MM.1S (cell line): Measurements from ENCODE around the gene WBP1L.

Experiments
- DNase-seq: peaks from one replicate; pipeline ENCODE4 v3.0.0-alpha.2; 2015
- H2AFZ ChIP-seq: fragments of 300-600 bp; sonication (generic); 2 replicates; pipeline ENCODE4 v1.6.0; 2016; ENCODE audit warnings: antibody characterized with exemption, low read length
- H3F3A ChIP-seq: fragments of 300-600 bp; sonication (generic); 2 replicates; pipeline ENCODE4 v1.6.1; 2016; ENCODE audit warnings: mild to moderate bottlenecking, antibody characterized with exemption, low read length, moderate library complexity, mixed read lengths; ENCODE audit not compliant: insufficient read depth
- H3K27ac ChIP-seq: fragments of 300-600 bp; sonication (generic); 2 replicates; pipeline ENCODE4 v1.5.1; 2016; ENCODE audit warnings: mild to moderate bottlenecking, low read length
- H3K27me3 ChIP-seq: fragments of 300-600 bp; sonication (generic); replicated peaks from 2 replicates; pipeline ENCODE4 v1.6.0; 2016; ENCODE audit warnings: low read length; ENCODE audit not compliant: insufficient read depth
- H3K36me3 ChIP-seq: fragments of 300-600 bp; sonication (generic); replicated peaks from 2 replicates; pipeline ENCODE4 v1.6.1; 2016; ENCODE audit warnings: mild to moderate bottlenecking, low read length, mixed read lengths; ENCODE audit not compliant: insufficient read depth
- H3K4me1 ChIP-seq: fragments of 300-600 bp; sonication (generic); 2 replicates; pipeline ENCODE4 v1.6.1; 2016; ENCODE audit warnings: low read length, mixed read lengths
- H3K4me2 ChIP-seq: fragments of 300-600 bp; sonication (generic); 2 replicates; pipeline ENCODE4 v1.6.0; 2016; ENCODE audit warnings: low read depth, low read length
- H3K4me3 ChIP-seq: fragments of 300-600 bp; sonication (generic); 2 replicates; pipeline ENCODE4 v1.5.1; 2016; ENCODE audit warnings: low read length, mixed read lengths
- H3K79me2 ChIP-seq: fragments of 300-600 bp; sonication (generic); 2 replicates; pipeline ENCODE4 v1.6.1; 2016; ENCODE audit warnings: mixed run types, low read length, mixed read lengths
- H3K9ac ChIP-seq: fragments of 300-600 bp; sonication (generic); 2 replicates; pipeline ENCODE4 v1.6.1; 2016; ENCODE audit warnings: low read length, mixed read lengths
- H3K9me2 ChIP-seq: fragments of 300-600 bp; sonication (generic); replicated peaks from 2 replicates; pipeline ENCODE4 v1.6.1; 2016; ENCODE audit warnings: mild to moderate bottlenecking, low read length, mixed read lengths; ENCODE audit not compliant: insufficient read depth
- H3K9me3 ChIP-seq: fragments of 300-600 bp; sonication (generic); replicated peaks from 2 replicates; pipeline ENCODE4 v1.6.1; 2016; ENCODE audit warnings: mild to moderate bottlenecking, low read length, mixed read lengths; ENCODE audit not compliant: insufficient read depth
- H4K20me1 ChIP-seq: fragments of 300-600 bp; sonication (generic); 2 replicates; pipeline ENCODE4 v1.6.1; 2016; ENCODE audit warnings: mild to moderate bottlenecking, low read length, moderate library complexity, mixed read lengths; ENCODE audit not compliant: insufficient read depth
- CTCF ChIP-seq: fragments of 300-600 bp; sonication (generic); IDR thresholded peaks from 2 replicates; pipeline ENCODE4 v1.5.1; 2016; ENCODE audit warnings: antibody characterized with exemption, low read length, mixed read lengths
- EZH2 ChIP-seq: fragments of 300-600 bp; sonication (generic); optimal IDR thresholded peaks from 2 replicates; pipeline ENCODE3; 2017; ENCODE audit warnings: low read depth, mild to moderate bottlenecking, antibody characterized with exemption, low read length, mixed read lengths
- EZH2phosphoT487 ChIP-seq: fragments of 300-600 bp; sonication (generic); IDR thresholded peaks from 2 replicates; pipeline ENCODE4 v1.6.1; 2018; ENCODE audit warnings: antibody characterized with exemption, low read length

Gene WBP1L

GRCh38 chr10:102831322-102832071 is 87.7 kb downstream of the WBP1L start:
- no peaks in the 10 kb centered on the region for H3K4me1 ChIP-seq
- H3K4me2 ChIP-seq, result no peak overlapping the region
- H3K4me3 ChIP-seq, result no peak overlapping the region
- no peak overlapping the region for H3K27ac ChIP-seq
- no peaks in the 10 kb centered on the region for H3K36me3 ChIP-seq
- no peaks in the 10 kb centered on the region for H3K9me2 ChIP-seq
- no peak for TF ChIP-seq EZH2
- TF ChIP-seq EZH2phosphoT487, result no peak
- TF ChIP-seq CTCF, result no peak
- no peak overlapping the region for H2AFZ ChIP-seq
- no peaks in the 10 kb centered on the region for H3K27me3 ChIP-seq
- H3K79me2 ChIP-seq, result no peaks in the 10 kb centered on the region
- H3K9me3 ChIP-seq, result no peaks in the 10 kb centered on the region
- H3K9ac ChIP-seq, result no peak overlapping the region
- no peaks in the 10 kb centered on the region for H3F3A ChIP-seq
- no peaks in the 10 kb centered on the region for H4K20me1 ChIP-seq
- DNase-seq, result no peak

DNA sequence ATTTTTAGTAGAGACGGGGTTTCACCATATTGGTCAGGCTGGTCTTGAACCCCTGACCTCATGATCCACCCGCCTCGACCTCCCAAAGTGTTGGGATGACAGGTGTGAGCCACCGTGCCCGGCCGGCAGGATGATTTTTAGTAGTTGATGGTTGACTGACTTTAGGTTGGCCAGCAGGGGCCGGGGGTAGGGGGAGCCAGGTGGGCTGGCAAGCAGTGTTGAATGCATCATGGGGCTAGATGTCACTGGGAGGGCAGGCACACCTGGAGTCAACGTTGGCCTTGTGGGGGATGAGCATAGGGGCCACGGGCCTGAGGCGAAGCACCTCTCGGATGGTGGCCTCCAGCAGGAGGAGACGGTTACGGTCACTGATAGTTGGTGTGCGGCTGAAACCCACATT is 88.5 kb downstream of the WBP1L start:
- no peak overlapping the region for H3K27ac ChIP-seq
- H3K36me3 ChIP-seq, result no peaks in the 10 kb centered on the region
- no peaks in the 10 kb centered on the region for H3F3A ChIP-seq
- no peaks in the 10 kb centered on the region for H3K27me3 ChIP-seq
- no peak for DNase-seq
- no peak overlapping the region for H3K4me3 ChIP-seq
- H3K4me2 ChIP-seq, result no peak overlapping the region
- H3K9ac ChIP-seq, result no peak overlapping the region
- no peak overlapping the region for H2AFZ ChIP-seq
- no peaks in the 10 kb centered on the region for H4K20me1 ChIP-seq
- H3K4me1 ChIP-seq, result no peaks in the 10 kb centered on the region
- no peaks in the 10 kb centered on the region for H3K9me3 ChIP-seq
- TF ChIP-seq EZH2phosphoT487 (no peak), CTCF (no peak), EZH2 (no peak)
- H3K79me2 ChIP-seq, result no peaks in the 10 kb centered on the region
- no peaks in the 10 kb centered on the region for H3K9me2 ChIP-seq

GRCh38 chr10:102832987-102833386 is 89.2 kb downstream of the WBP1L start:
- Histone ChIP-seq H3K4me2 (no peak overlapping the region), H3K9me2 (no peaks in the 10 kb centered on the region), H3K27me3 (no peaks in the 10 kb centered on the region), H3K36me3 (no peaks in the 10 kb centered on the region), H3F3A (no peaks in the 10 kb centered on the region), H3K27ac (no peak overlapping the region), H3K4me1 (no peaks in the 10 kb centered on the region), H3K4me3 (no peak overlapping the region), H2AFZ (no peak overlapping the region), H3K79me2 (no peaks in the 10 kb centered on the region), H3K9me3 (no peaks in the 10 kb centered on the region), H3K9ac (no peak overlapping the region), H4K20me1 (no peaks in the 10 kb centered on the region)
- no peak for DNase-seq
- TF ChIP-seq EZH2 (no peak), EZH2phosphoT487 (no peak), CTCF (no peak)
